NOMO-1 treated with dmso at 0.1 percent for 144 hours (cell line): ENCODE results near the gene CCDC174.

Source experiments
- DNase-seq: peaks from one replicate; lab custom pipeline; 2025; ENCODE audit not compliant: unreplicated experiment; lab: John Stamatoyannopoulos, UW

CCDC174 gene

DNA sequence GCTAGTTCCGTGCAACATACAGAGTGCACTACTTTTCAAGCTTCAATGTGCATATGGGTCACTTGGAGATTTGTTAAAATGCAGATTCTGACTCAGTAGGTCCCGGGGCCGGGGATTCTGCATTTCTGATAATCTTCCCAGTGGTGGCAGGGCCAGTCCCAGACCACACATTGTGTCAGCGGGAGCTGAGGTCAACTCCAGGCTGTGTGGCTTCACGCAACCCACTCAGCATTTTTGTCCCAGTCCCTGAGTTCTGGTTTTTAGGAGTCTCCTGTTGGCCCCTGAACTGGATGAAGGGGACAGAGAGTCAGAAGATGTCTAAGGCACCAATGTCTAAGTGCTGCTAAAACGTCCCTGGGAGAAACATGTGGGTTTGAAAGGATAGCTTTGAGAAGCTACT is 26.1 kb upstream of the CCDC174 start:
- DNase-seq: no peak

DNA sequence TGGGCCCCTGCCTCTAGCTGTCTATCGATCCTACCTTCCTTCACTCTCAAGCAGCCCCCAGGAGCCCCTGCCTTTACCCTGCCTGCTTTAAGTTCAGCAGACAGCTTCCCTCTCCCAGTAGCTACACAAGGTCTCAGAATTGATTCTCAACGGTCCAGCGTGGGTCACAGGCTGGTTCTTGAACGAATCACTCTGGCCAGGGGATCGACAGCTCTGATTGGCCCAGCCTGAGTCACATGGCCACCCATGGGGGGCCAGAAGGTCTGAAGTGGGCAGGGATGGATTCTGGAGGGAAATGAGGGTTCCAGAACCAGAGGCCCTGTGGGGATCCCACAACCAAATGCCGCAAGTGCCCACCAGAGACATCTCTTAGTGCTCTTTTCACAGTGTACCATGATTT is 23.7 kb upstream of the CCDC174 start:
- DNase-seq: no peak

DNA sequence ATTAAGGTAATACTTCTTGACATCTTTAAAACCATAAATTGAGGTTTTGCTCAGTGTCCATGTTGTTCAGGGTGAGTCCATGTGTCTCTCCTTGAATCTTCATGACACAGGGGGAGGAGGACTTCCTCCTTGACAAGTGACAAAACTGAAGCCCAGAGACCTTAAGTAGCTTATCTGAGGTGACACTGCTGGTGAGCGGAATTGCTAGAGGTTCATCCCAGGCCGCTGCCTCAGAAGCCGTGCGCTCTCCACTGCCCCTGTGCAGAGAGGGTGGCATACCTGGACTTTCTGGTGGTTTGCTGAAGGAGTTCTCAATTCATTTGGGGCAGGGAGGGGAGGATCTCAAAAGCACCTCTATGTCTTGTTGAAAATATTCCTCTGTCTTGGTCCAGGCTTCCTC is 23.2 kb upstream of the CCDC174 start:
- DNase-seq: no peak

DNA sequence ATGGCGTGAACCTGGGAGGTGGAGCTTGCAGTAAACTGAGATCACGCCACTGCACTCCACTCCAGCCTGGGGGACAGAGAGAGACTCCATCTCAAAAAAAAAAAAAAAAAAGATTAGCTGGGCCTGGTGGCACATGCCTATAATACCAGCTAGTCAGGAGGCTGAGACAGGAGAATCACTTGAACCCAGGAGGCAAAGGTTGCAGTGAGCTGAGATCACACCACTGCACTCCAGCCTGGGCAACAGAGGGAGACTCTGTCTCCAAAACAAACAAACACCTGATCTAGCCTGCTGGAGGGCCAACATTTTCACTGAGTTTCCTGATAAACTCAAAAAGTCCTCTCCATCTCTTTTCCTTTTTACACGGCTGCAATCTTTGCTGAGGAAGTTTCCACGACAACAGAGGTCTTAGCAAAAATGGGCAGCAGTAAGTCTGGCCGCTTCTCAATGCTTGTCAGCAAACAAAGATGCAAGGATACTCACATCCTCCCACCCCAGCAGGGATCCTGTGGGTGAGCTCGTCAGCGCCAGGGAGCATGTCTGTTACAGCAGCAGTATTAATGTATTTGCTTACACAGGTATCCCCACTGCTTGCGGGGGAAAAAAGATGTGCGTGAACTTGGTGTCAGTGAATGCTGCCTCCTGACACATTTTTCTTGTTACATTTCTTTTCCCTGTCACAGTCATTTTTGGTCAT is 21.0 kb upstream of the CCDC174 start:
- no peak for DNase-seq

DNA sequence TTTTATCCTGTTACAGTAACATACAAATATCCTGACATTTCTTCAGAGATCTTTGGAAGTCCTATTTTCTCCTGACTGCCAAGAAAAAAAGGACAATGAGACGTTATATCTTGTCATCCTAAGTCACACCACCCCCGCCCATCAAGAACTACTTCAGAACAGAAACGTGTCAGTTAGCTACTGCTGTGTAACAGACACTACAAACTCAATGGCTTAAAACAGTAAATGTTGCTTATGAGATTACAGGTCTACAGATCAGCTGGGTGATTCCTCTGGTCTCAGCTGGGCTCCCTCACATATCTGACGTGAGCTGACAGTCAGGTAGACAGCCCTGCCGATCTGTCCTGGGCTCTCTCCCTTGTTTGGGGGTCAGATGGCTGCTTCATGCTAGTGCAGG is 20.5 kb upstream of the CCDC174 start:
- no peak for DNase-seq

DNA sequence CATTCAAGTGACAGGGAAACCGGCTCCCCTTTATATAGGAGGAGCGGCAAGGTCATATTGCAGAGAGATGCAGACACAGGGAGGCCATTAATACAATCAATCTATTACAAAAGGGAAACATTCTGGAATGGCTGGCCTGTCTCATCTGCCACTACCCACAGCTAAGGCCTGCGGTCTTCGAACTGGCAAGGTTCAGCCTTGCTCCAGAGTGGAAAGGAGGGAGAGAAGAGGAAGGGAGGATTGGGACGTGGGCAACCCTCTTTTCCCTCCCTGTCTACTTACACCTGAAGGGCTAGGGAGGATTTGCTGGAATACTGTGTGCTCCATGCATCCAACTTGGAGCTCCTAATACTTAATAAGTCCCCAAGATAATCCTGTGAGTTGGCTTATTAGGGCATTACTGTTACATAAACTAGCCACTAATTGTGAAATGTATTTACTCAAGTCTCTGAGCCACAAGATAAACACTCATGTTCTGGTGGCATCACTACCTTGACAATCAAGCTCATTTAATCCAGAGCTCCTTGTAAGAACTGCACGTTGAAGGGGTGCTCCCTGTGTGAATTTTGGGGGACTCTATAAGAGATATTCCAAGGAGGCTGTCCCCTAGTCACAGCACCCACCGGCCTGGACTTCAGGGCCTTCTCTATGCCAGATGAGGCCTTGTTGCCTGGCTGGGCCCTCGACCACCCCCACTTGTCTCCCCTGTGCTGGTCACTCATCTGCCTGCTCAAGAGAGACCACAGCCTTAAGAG is 19.7 kb upstream of the CCDC174 start:
- no peak for DNase-seq

DNA sequence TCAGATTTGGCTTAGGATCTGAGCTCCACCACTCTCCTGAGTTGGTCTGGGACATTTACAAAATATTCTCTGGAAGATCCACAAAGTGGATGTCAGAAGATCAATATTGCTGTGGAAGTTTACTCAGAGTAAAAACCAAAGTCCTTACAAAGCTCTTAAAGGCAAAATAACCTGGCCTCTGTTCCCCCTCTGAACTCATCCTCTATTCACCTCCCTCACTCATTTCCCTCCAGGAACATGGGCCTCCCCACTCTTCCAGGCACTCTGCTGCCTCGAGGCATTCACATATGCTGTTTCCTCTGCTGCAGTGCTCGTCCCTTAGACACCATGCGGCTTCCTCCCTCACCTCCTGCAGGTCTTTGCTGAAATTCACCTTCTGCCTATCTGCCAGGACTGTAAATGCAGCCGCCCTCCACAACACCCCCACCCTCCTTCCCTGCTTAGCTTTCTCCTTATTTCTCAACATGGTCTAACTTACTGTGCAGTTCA is 19.1 kb upstream of the CCDC174 start:
- DNase-seq: no peak

DNA sequence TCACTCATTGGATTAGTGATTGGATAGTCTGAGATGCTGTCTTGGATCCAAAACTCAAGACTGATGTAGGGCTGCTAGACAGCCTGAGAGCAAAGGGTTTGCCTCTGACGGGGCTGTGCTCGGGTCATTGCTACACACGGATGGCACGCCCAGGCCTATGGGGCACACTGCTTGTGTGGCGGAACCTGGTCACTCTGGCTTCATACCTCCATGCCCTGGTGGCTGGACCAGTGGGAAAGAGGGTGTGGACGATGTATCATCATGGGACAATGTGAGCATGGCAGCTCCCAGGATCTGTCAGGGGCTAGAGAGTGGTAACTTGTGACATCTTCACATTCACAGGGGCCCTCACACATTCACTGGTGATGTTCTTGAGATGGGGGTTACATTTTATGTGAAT is 18.1 kb upstream of the CCDC174 start:
- DNase-seq: no peak

DNA sequence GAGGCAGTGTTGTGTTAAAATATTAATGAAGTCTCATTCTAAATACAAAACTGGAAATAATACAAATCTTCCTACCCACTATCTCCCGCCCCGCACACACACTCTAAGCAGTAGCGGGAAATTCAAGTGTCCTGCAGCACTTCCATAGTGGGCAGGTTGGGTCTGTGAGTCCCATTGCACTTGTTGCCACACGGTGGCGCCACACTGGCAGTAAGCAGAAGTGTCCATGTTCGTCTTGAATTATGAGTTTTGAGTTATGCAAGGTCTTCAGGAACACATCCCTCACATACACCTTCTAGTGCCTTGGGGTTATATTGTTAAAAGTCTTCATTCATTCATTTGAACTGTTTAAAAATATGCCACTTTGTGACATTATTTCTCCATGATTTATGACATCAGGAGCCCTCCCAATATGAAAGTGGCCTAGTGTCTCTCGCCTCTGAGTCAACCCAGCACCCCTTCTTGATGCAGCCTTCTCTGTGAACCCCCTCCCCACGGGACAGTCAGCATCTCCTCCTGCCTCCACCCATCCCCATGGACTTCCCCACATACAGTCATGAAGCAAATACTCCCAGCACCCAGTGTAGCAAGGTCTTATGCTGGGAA is 17.6 kb upstream of the CCDC174 start:
- peak; percentile 40 for DNase-seq

DNA sequence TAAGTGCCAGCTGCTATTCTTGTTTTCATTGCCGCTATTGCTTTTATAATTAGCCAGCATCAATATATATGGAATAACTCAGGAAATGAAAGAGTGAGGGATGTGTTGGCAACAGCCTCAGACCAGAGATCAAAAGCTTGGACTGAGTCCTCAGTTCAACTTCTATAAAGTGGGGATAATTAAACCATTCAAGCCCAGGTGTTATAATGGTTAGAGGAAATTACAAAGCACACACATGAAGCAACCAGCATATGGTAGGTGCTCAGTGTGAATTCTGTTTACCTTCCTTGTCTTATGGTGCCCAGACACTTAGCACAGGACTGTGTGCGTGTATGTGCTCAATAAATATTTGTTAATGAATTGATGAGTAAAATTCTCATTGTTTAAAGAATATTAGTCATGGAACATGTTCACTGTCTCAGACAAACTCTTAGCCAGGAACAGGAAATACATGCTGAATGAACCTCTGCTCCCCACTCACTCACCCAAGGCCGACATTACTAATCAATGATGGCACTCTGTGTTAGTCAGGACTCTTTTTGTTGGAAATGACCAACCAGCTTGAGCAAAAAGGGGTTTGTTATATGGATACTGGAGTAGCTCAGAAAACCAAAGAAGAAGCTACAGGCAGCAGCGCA is 16.7 kb upstream of the CCDC174 start:
- DNase-seq: no peak

DNA sequence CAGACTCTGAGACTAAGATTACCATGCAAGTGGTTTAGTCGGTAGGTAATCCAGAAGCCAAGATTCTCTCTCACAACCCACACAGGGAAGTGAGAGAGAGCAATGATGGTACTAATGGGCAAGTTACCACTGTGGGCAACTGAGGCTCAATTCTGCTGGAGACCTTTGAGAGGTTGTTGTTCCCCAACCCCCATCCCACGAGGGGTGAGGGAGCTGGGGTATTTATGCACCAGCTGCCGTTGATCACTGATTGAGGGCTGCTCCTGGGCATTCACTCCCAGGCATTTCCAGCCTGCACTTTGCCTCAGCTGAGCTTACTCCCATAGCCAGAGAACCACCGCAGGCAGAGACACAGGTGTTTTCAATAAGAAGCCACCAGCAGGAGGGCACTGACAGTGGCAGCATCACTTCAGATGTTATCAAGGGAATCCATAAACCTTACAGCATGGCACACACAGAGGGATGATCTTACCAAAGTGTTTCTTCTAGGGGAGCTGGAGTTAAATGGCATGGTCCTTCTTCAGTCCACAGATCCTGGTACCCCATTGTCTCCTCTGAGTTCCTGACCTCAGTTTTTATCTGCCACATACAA is 15.0 kb upstream of the CCDC174 start:
- no peak for DNase-seq

DNA sequence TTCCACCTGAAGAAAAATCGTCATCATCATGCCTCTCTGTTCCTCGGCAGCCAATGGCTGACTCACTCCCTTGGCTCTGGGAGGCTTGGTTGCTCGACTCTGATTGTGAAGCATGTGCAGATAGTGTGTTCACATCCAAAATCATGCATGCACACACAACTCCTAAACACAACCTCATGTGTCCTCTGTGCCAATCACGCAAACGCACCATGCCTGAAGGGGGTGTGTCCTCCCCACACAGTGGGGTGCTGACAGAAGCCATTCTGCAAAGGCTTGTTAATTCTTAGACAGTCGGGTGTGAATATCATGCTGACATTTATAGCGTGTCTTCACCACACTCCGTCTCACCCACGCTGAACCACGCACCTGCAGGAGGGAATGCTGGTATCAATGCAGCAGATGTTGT is 11.4 kb upstream of the CCDC174 start:
- DNase-seq: no peak

DNA sequence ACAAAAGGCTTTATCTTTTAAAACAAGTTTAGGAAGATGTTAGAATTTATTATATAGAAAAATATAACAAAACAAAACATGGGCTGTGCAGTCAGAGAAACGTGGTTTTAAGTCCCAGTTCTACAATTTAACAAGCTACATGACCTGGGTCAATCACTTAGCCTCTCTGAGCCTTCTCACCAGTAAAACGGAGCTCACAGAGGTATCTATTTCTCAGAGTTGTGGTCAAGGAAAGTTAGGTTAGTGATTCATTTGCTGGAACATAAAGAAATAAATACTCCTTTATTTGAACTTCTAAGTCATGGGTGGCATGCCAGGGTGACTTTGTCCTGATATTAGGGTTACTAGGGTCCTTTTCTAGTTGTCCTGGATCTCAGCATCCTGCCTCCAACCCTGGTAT is 10.8 kb upstream of the CCDC174 start:
- DNase-seq: no peak

DNA sequence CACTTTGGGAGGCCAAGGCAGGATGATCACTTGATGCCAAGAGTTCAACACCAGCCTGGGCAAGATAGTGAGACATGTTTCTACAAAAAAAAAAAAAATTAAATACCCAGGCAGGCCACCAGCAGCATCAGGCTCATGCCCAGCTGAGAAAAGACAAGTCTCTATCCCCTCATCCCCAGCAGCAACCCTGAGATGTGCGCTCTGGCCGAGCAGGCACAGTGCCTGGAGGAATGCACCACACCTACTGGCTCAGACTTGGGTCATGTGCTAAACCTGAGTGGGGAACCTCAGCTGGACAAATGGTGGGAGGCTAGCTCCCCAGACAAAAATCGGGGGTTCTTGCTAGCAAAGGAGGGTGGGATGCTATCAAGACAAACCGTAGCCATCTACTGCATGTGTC is 10.2 kb upstream of the CCDC174 start:
- DNase-seq: no peak

DNA sequence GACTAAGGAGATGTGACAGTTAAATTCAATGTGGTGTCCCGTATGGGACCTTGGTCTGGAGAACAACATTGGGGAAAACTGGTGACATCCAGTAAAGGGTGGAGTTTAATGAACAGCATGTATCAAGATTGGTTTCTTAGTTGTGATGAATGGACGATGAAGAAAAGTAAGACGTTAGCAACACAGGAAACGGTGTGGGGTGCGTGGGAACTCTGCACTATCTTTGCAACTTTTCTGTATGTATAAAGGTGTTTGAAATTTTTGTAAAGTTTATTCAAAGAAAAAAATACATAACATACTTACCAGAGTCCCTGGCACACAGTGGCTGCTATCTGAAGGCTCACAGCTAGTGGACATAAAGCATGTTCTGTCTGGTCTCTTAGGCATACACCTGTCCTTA is 6.1 kb upstream of the CCDC174 start:
- no peak for DNase-seq

DNA sequence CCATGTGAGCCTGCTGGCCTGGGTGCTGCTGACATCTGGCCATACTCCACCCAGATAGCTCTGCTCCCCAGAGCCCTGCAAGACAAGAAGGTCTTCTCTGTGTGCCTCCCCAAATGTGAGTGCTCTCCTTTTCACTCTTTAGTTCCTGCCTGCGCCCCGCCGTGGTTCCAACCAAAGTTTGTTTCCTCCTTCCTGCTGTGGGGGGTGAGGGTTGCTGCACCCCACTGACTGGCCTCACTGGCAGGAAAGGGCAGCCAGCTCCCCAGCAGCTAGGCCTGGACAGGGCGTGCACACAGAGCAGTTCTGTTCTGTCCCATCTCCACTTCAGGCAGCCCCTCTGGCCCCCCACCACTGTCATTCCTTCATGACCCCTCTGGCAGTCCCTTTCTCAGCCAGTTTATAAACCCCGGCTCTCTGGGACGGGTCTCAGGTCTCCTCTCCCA is 5.4 kb upstream of the CCDC174 start:
- DNase-seq: no peak

DNA sequence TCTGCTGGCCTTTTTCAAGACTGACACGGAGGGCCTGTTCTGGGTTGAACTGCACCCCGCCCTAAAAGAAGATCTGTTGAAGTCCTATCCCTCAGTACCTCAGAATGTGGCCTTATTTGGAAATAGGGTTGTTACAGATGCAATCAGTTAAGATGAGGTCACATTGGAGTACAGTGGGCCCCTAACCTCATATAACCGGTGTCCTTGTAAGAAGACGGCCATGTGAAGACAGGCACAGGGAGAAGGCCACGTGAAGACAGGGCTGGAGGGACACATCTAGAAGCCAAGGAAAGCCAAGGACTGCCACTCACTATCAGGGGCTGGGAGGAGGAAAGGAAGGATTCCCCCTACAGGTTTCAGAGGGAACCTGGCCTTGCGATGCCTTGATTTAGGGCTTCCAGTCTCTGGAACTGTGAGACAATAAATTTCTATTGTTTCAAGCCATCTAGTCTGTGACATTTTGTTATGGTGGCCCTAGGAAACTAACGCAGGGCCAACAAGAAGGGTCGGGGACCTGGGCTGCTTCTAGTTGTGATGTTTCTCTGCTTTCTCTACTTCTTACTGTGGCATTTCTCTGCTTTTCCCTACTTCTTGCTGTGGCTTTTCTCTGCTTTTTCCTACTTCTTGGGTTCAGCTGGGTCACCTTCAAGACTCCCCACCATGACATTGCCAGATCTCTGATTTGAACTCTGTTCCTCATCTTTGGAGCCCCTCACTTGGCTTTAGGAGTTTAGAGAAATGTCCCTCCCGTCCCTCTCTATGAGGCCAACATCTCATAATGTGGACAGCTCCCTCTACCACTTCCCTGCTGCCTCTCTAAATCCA is 4.8 kb upstream of the CCDC174 start:
- peak; percentile 15 for DNase-seq

DNA sequence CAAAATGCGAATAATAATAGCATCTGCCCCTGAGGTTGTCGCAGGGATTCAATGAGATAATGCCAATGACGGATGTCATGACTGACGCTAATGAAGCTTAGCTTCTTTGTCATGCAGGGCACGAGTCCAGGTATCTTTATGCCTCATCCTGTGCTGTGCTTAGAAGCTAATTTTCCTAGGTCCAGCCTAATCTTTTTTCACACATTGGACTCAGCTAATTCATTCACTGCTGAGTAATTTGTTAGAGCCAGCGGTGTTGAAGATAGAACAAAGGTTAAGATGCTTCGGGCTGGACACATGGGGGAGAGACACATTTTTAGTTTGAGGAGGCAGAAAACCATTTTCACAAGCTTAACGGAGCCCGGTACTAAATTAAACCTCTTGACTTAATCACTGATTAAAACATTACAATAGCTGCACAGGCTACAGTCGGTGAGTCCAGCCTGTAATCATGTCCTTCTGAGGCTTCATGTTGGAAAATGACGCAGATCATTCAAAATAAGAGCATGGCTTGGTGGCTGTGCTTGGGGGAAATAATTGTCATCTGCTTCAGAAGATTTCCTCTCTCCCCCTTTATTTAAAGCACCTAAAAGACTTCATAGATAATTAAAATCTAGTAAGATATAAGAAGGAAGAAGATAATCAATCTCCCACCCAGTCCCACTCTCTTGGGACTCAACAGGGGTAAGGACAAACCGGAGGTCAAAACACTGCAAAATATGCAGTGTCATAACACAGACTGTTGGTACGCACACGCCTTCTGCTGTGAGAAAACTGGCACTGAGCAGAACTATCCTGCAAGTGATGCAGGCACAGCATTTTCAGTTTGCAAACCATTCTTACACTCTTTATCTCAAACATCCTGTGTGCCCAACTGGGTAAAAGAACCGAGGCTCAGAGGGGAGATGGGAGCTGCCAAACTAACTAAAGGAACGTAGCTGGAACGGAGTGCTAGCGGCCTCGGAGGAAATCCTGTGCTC is 3.3 kb upstream of the CCDC174 start:
- DNase-seq: no peak

DNA sequence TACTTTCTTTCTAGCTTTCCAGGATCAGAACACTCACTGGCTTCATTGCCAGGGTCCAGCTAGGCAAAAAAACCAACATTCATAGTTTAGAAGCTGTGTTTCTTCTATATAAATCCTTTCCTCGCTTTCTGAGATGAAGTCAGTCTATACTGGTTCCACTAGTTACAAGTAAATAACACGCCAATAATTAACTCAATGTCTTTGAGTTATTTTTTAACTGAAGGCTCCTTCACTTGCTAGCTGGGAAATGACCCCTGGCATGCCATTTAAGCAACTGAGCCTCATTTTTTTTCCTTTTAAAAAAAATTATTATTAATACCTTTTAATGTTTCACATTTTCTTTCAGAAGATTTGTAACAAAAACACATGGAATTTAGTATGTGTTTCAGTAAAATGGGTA is 2.1 kb upstream of the CCDC174 start:
- no peak for DNase-seq
